ENCODE results near the gene MRTFB.
"Not testable (repeated sequence)": the region's sequence is repeated elsewhere in the genome, so short reads cannot be mapped to it uniquely, and the experiment has no call there.

Gene MRTFB, protein sequence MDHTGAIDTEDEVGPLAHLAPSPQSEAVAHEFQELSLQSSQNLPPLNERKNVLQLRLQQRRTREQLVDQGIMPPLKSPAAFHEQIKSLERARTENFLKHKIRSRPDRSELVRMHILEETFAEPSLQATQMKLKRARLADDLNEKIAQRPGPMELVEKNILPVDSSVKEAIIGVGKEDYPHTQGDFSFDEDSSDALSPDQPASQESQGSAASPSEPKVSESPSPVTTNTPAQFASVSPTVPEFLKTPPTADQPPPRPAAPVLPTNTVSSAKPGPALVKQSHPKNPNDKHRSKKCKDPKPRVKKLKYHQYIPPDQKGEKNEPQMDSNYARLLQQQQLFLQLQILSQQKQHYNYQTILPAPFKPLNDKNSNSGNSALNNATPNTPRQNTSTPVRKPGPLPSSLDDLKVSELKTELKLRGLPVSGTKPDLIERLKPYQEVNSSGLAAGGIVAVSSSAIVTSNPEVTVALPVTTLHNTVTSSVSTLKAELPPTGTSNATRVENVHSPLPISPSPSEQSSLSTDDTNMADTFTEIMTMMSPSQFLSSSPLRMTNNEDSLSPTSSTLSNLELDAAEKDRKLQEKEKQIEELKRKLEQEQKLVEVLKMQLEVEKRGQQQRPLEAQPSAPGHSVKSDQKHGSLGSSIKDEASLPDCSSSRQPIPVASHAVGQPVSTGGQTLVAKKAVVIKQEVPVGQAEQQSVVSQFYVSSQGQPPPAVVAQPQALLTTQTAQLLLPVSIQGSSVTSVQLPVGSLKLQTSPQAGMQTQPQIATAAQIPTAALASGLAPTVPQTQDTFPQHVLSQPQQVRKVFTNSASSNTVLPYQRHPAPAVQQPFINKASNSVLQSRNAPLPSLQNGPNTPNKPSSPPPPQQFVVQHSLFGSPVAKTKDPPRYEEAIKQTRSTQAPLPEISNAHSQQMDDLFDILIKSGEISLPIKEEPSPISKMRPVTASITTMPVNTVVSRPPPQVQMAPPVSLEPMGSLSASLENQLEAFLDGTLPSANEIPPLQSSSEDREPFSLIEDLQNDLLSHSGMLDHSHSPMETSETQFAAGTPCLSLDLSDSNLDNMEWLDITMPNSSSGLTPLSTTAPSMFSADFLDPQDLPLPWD

DNA sequence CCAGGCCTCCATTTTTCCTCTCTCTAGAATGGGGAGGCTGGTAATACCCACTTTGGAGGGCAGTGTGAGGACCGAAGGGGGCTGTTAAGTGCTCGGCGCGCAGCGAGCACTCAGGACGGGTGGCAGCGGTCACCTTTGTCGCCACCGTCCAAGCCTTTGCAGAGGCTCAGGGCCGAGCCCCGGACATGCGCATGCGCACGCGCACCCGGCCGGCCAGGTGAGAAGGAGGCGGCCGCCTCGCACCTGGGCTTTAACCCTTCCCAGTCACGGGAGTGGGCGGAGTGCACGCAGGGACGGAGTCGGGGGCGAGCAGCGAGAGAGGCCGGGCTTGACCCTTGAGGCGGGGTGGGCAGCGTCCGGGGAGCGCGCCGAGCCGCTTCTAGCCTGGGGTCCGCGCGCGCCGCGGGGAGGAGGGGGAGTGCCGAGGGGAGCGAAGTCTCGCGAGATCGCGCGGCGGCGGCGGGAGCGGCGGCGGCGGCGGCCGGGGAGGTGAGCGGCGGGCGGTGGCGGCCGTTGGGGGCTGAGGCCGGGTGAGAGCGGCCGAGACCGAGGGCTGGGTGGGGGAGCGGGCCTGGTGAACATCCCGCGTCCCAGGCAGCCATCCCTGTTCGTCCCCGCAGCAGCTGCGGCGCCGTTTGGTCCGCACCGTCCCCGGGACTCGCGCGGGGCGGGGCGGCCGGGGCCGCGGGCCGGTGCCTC is at the start of gene MRTFB:
TSS of gene MRTFB (plus strand) at position 443 of the 699 bp plus-strand sequence. CDS start 69,288 bp downstream, outside the sequence.
- DNase-seq, result peak; percentile 74

DNA sequence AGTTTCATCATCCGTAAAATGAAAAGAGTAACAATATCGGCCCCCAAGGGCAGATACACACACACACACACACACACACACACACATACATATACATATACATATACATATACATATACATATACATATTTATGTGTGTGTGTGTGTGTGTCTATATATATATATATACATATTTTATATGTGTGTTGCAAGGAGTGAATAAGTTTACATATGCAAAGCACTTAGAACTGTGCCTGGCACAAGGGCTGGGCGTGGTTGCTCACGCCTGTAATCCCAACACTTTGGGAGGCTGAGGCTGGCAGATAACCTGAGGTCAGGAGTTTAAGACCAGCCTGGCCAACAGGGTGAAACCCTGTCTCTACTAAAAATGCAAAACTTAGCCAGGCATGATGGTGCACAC is 47.6 kb upstream of the MRTFB start:
- DNase-seq, result not testable (repeated sequence)

DNA sequence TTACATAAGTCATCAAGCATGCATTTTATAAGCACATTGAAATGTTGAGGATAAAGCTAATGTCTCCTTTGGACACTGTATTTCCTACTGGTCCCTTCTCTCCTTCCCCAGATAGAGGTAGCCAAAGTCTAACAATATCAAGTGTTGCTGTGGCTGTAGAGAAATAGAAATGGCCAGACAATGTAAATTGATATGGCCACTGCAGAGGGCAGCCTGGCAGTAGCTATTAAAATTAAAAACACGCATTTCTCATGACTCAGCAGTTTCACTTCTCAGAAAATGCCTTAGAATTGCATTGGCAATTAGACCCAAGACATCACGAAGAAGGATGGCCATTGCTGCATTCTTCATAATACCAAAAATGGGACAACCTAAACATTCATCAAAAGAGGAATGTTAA is 46.8 kb upstream of the MRTFB start:
- no peak for DNase-seq

DNA sequence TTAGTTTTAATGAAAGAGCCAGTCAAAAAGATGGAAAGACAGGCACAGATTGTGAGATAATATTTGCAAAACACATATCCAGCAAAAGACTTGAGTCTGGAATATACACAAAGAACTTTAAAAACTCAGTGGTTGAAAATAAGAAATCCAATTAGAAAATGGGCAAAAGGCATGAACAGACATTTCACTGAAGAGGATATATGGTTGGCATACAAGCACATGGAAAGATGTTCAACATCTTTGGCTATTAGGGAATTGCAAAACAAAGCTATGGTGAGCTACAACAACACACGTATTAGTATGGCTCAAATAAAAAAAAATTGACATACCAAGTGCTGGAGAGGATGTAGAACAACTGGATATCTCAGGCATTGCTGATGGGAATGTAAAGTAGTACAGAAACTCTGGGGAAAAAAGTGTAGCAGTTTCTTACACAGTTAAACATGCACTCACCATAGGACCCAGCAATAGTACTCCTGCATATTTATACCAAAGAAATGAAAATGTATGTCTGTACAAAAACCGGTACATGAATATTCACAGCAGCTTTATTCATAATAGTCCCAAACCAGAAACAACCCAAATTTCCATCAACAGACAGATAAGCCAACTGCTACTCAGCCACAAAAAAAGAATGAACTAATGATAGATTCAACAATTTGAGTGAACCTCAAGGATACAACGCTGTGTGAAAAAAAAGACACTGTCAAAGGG is 44.4 kb upstream of the MRTFB start:
- DNase-seq, result no peak

DNA sequence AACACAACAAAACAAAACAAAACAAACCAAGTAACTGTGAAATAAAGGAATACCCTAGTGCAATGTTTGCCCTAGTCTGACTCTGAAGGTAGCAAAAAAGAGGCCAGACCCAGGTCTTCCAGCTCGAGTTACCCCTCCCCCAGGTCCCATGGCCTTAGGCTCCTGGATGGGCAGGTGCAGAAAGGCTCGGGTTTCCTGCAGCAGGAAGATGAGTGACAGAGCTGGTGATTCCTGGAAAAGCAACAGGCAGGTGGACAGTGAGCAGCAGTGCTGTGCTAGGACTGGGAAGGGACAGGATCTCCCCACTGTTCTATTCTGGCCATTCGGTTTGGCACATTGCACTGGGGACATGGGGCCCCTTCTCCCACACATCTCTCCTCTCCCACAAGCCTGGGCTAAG is 42.9 kb upstream of the MRTFB start:
- DNase-seq, result no peak

DNA sequence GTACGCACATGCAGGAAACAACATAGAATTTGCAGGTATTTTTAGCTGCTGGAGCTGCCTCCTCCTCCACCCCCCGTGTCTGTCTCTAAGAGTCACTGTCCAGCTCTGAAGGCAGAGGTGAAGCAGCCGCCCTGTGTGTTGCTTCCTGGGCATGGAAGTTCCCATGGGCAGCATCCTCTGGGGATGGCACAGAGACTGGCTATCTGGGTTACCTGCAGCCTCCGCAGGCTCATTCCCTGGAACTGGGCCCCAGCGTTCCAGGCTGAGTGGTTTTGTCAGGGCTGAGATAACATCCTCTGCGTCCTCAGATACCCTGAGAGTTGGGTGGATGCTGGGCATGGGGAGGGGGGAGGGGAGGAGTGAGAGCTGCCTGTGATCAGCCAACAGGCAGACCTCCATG is 41.5 kb upstream of the MRTFB start:
- DNase-seq, result no peak

DNA sequence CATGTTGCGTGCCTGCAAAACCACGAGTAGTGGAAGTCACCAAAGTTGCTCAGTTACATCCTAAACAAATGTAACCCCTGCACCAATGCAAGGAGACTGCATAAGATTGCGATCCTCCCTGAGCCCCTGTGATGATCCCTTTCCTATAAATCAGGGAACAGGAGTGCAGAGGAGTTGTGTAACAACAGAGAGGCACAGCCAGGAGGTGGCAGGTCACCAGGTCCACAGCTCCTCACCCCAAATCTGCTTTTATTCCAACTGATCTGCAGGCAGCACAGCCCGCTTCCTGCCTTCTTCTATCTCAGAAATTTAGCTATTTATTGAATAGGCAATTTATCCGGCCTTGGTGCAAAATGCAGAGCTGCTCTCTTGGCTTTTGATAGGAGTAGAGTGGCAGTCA is 36.0 kb upstream of the MRTFB start:
- no peak for DNase-seq

DNA sequence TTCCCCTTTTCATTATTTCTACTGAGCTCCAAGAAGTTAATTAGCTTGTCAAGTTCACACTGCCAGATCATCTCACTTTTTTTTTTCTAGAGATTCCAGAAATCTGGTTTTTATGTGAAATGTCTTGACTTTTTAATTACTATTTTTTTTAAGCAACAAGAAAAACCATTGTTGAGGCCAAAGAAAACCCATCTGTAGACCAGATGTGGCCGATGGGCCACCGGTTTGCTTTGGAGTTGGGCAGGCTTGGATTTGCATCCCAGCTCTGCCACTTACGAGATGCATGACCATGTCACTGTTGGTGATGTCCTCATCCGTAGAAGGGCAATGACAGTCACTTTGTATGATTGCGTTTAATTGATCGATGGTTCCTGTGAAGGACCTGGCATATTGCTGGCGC is 34.2 kb upstream of the MRTFB start:
- no peak for DNase-seq

DNA sequence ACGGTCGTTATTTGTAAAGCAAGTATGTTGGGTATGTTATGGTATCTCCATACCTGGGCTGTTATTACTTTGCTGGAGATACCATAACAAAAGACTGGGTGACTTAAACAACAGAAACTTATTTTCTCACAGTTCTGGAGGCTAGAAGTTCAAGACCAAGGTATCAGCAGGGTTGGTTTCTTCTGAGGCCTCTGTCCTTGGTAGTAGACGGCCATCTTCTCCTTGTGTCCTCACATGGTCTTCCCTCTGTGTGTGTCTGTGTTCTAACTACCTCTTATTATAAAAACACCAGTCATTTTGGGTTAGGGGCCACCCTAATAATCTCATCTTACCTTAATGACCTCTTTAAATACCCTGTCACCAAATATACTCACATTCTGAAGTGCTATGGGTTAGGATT is 33.2 kb upstream of the MRTFB start:
- DNase-seq, result no peak

DNA sequence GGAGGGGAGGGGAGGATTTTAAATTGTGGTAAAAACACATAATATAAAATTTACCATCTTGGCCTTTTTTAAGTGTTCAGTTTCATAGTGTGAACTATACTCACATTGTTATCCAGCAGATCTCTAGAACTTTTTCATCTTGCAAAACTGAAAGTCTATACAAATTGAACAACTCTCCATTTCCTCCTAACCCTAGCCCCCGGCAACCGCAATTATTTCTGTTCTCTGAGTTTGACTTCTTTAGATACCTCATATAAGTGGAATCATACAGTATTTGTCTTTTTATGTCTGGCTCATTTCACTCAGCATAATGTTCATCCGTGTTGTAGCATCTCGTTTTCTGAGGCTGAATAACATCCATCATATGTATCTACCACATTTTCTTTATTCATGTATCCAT is 30.0 kb upstream of the MRTFB start:
- DNase-seq, result peak; percentile 0

DNA sequence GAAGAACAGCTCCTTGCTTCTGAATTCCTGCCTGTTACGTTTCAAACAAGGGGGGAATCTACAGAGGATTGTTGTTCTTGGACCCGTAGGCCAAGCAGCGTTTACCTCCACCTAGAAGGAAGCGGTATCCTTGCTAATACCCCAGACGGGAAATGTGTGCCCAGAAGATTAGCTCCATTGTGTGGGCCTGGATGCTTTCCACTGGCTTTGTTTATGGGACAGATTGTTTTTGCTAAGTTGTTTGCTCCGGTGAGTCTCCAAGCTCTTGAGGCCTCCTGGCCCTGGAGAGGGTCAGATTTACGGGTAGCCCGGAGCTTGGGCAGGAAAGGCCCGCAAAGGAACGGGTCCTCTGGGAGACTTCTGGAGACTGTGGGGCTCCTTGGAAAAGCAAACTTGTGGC is 28.4 kb upstream of the MRTFB start:
- no peak for DNase-seq

DNA sequence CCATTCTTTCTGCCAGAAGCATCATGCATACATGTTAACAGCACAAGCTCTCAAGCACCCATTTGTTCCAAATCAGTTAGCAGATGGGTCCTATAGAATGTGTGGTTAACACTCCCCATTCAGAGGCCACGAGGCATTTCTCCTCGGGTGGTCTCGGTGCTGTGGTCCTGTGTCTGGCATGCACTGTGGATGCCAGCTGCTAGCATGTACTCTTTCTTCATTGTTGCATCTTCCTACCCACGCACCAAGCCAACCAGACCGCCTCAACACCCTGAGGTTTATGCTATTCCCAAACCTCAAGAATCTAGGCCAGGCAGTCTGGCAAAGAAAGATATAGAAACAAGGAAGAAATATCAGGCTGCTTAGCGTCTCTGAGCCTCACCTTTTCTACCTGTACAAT is 27.8 kb upstream of the MRTFB start:
- no peak for DNase-seq

DNA sequence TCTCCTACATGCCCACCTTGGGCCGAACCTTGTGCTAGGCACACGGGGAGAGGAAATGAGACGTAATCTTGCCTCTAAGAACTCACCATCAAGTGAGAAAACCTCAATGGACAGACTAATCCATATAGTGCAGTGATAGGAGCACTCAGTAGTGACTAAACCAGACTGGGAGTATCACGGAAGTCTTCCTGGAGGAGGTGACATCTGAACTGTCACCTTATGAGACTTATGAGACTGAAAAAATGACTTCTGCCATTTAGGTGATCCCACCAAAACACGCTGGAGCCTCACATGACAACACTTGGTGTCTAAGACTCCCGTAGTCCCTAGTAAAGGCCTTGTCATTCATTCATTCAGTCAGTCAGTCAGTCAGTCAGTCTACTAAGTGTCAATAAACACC is 27.3 kb upstream of the MRTFB start:
- no peak for DNase-seq

DNA sequence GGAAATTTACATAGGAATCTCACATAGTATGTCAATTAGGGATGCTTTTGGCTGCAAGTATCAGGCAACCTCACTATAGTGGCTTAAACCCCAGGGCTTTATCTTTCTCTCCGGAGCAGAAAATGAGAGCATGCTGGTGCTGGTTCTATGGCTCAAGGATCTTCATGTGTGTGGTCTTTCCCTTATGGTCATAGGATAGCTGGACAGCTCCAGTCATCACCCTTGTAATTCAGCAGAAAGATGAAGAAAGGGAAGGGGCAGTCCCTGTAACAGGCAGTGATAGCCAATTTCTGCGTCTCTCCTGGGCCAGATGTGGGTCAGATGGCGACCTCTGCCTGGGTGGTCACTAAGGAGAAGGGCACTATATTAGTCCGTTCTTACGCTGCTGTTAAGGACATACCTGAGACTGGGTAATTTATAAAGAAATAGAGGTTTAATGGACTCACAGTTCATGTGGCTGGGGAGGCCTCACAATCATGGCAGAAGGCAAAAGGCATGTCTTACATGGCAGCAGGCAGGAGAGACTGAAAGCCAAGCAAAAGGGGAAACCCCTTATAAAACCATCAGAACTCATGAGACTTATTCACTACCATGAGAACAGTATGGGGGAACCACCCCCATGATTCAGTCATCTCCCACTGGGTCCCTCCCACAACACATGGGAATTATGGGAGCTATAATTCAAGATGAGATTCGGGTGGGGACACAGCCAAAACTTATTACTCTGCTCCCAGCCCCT is 23.8 kb upstream of the MRTFB start:
- not testable (repeated sequence) for DNase-seq

DNA sequence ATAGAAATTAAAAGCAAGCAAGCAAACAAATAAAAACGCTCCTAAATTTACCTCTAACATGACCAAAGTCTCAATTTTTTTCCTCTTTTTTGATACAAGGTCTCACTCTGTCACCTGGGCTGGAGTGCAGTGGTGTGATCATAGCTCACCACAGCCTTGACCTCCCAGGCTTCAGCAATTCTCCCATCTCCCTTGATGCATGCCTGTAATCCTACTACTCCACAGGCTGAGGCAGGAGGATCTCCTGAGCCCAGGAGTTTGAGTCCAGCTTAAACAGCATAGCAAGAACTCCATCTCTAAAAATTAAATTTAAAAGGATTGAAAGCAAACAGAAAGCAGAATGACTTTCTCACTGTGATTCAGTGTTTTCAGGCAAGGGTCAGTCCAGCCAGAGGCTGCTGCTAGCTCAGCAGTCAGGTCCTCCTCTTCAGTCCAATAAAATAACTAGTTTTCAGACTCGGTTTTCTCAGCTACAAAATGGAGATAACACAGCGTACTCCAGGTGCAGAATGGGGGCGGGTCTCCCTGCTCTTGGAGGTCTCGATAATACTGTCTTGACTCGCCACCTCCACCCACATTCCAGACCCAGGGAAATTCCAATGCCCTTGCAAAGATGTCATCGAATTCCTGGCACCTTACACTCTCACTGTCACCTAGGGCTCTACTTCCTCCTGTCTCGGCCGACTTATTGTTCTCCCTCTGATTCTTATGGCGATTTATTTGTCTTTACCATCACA is 20.7 kb upstream of the MRTFB start:
- no peak for DNase-seq

DNA sequence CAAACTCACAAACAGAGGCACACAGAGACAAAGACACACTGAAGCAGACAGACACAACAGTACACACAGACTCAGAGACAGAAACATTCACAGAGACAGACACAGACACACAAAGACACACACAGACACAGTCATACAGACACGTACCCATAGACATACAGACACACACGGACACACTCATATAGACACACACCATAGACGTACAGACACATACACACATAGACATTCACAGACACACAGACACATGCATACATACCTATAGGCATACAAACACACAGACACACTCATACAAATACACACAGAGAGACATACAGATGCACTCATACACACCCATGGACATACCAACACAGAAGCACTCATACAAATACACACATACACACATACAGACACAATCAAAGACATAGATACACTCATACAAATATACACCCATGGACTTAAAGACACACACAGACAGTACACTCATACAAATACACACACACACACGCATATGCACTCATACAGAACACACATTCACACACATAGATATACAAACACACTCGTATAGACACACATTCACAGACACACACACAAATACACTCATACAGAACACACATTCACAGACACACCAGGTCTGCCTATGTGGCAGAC is 19.9 kb upstream of the MRTFB start:
- no peak for DNase-seq

DNA sequence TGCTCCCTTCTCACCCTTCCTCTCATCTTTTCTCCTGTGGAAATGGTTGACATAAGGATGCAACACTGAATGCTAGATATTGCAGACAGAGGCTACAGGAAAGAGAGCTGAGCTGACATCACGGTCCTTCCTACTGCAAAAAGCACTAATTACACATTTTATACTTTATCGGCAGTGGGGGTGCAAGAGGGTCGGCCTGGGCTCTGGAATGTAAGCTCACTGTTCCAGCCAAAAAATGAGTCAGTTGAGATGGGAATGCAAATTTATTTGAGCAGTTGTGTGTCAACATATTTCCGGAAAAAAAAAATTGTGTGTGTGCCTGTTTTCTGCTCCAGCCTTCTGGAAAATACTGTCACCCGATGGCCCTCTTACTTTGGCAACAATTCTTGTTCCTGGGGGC is 14.1 kb upstream of the MRTFB start:
- DNase-seq, result no peak

DNA sequence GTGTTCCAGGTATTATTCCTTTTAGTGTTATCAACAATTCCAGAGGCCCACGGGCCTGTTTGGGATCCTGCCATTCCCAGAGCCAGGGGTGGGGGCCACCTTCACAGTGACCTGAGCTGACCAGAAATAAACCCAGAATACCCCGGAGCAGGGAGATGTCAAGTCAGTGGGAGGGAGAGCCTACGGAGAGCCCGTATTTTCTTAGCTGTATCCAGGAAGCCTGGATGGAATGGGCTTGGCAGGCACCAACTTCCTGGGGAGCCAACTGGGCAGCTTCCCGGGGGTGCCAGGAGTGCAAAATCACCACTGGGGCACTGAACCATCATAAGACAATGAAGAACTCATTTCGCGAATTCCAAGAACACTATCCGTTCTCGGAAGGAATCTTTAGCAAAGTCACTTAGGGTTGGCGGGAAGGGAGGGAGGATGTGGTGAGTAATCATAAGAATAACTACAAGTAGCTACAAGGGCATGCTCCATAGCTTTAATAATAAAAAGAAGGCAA is 13.2 kb upstream of the MRTFB start:
- no peak for DNase-seq

DNA sequence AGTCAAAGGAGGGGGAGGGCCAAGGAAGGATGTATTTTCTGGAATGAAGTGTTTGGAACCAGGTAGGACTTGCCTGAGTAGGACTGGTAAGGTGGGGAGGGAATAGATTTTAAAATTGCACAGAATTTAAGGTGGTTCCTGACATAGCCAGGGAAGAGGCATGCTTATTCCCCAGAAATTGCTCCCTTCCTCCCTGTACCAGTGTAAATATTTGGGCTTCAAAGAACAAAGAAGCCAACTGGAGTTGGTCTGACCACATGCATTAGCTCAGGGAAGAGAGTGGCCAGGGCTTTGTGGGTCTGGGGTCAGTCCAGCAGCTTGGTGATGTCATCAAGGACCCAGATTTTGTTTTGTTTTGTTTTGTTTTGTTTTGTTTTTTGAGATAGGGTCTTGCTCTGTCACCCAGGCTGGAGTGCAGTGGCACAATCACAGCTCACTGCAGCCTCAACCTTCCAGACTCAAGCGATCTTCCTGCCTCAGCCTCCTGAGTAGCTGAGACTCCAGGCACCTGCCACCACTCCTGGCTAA is 9.3 kb upstream of the MRTFB start:
- DNase-seq, result no peak

DNA sequence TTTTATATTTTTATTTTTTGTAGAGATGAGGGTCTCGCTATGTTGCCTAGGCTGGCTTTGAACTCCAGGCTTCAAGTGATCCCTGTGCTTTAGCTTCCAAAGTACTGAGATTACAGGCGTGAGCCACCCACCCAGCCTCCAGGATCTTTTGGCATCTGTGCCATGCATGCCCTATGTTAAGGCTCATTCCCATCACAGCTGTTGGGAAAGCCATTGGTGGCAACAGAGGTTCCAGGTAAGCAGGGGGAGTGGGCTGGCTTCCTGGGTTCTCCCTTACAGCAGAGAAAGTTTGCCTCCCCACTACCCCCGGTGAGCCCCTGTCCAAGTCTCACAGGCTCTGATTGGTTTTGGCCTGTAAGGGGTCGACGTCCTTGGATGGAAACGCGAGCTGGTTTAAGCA is 8.9 kb upstream of the MRTFB start:
- DNase-seq, result no peak

Data from activated CD4-positive, alpha-beta T cell treated with anti-CD3 and anti-CD28 coated beads, Interleukin-2, amount 50 U/mL, for 16 hours (primary cell).